MM.1S (cell line): ENCODE results near the gene PLCB1.

Source experiments
- CTCF ChIP-seq: fragments of 300-600 bp; sonication (generic); IDR thresholded peaks from 2 replicates; pipeline ENCODE4 v1.5.1; 2016; ENCODE audit warnings: antibody characterized with exemption, low read length, mixed read lengths
- EZH2 ChIP-seq: fragments of 300-600 bp; sonication (generic); optimal IDR thresholded peaks from 2 replicates; pipeline ENCODE3; 2017; ENCODE audit warnings: low read depth, mild to moderate bottlenecking, antibody characterized with exemption, low read length, mixed read lengths
- EZH2phosphoT487 ChIP-seq: fragments of 300-600 bp; sonication (generic); IDR thresholded peaks from 2 replicates; pipeline ENCODE4 v1.6.1; 2018; ENCODE audit warnings: antibody characterized with exemption, low read length

DNA sequence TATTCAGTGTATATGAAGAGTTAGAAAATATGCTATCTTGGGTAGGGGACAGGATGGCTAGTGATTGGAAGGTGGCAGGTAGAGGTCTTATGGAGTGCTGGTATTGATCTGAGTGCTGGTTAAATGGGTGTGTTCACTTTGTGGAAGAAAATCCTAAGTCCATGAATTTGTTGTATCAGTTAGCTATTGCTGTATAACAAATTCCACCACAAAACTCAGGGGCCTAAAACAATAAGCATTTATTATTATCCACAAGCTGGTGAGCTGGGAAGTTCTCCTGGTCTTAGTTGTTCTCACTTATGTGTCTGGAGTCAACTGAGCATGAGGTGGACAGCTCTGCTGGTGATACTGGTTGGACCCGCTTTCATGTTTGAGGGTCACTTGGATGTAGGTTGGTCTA is 724.6 kb downstream of the PLCB1 start:
- TF ChIP-seq EZH2phosphoT487 = no peak
- no peak for TF ChIP-seq CTCF
- TF ChIP-seq EZH2 = no peak
